ENCODE results near the gene LAX1. TPM values are rescaled to one million over a fixed set of nuclear protein-coding genes. Genes with fewer than 3 reads are reported as not detected.

Gene LAX1
- total RNA-seq, 1 experiment from 2014 or later = not detected

DNA sequence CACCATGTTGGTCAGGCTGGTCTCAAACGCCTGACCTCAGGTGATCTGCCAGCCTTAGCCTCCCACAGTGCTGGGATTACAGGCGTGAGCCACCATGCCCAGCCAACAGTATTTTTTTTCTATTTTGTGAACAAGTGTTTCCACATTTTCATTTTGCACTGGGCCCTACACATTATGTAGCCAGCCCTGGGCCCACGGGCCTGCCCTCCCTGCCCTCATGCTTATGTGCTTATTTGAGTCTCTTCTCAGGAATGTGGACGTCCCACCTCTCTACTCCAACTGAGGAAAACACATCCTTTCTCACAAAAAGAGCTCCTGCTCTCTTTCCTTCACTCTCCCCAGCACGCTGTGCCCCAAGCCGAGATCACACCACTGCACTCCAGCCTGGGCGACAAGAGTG, 17.0 kb downstream of the LAX1 start (continued):
- TF ChIP-seq, protein P1, sequence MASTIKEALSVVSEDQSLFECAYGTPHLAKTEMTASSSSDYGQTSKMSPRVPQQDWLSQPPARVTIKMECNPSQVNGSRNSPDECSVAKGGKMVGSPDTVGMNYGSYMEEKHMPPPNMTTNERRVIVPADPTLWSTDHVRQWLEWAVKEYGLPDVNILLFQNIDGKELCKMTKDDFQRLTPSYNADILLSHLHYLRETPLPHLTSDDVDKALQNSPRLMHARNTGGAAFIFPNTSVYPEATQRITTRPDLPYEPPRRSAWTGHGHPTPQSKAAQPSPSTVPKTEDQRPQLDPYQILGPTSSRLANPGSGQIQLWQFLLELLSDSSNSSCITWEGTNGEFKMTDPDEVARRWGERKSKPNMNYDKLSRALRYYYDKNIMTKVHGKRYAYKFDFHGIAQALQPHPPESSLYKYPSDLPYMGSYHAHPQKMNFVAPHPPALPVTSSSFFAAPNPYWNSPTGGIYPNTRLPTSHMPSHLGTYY (CRISPR knock-in tag; IDR thresholded peaks at IDR 0.05) = no peak
- TF ChIP-seq, protein P2, sequence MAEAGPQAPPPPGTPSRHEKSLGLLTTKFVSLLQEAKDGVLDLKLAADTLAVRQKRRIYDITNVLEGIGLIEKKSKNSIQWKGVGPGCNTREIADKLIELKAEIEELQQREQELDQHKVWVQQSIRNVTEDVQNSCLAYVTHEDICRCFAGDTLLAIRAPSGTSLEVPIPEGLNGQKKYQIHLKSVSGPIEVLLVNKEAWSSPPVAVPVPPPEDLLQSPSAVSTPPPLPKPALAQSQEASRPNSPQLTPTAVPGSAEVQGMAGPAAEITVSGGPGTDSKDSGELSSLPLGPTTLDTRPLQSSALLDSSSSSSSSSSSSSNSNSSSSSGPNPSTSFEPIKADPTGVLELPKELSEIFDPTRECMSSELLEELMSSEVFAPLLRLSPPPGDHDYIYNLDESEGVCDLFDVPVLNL (CRISPR knock-in tag; IDR thresholded peaks at IDR 0.05; ENCODE audit: borderline replicate concordance, low read depth) = no peak
- TF ChIP-seq TCF7 (CRISPR knock-in tag; IDR thresholded peaks at IDR 0.05; ENCODE audit: low read depth) (no peak), MYBL2 (CRISPR knock-in tag; IDR thresholded peaks at IDR 0.05) (no peak), NR3C1 (CRISPR knock-in tag; conservative IDR thresholded peaks at IDR 0.05; ENCODE audit: low read depth) (no peak)

DNA sequence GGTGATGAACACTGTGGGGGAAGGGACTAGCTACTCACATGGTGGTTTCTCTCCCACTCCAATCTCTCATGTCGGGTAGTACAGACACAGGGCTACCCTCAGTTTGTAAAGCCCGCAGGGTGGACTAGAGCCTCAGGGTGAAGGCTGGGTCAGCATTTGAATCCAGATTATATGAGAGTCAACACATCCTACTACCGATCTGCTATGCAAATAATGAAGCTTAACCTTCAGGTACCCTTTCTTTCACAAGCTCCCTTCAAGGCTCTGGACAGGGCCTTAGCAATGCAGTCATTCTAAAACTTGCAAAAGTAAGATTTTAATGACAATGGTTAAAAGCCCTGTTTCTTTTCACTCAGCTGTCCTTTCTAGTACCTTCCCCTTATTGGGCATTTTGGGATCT, 25.0 kb downstream of the LAX1 start:
- ChIA-PET CTCF (interaction anchor here (0.6 kb wide), 1 partner anchor 339 kb away, joined by 3 read pairs; no protein-coding TSS in a partner anchor), POLR2A (no interaction called here)
- Mint-ChIP-seq H3K4me1 (peaks cover 25% of the 10 kb centered on the region), H3K27ac (peak overlapping the region; percentile 27; the same call in 1 of the 2 replicates), H3K36me3 (no peaks in the 10 kb centered on the region), H3K27me3 (ENCODE audit: low read depth) (peaks cover 2% of the 10 kb centered on the region), H3K4me3 (no peak overlapping the region), H3K9me3 (peaks cover 8% of the 10 kb centered on the region)
- DNase-seq (ENCODE audit: low spot score) (no peak), ATAC-seq (peak; percentile 71)
- TF ChIP-seq SMAD3 (CRISPR knock-in tag; IDR thresholded peaks at IDR 0.05; ENCODE audit: borderline replicate concordance) = no peak
- TF ChIP-seq, protein P3, sequence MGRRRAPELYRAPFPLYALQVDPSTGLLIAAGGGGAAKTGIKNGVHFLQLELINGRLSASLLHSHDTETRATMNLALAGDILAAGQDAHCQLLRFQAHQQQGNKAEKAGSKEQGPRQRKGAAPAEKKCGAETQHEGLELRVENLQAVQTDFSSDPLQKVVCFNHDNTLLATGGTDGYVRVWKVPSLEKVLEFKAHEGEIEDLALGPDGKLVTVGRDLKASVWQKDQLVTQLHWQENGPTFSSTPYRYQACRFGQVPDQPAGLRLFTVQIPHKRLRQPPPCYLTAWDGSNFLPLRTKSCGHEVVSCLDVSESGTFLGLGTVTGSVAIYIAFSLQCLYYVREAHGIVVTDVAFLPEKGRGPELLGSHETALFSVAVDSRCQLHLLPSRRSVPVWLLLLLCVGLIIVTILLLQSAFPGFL (CRISPR knock-in tag; IDR thresholded peaks at IDR 0.05; ENCODE audit: borderline replicate concordance) = no peak

DNA sequence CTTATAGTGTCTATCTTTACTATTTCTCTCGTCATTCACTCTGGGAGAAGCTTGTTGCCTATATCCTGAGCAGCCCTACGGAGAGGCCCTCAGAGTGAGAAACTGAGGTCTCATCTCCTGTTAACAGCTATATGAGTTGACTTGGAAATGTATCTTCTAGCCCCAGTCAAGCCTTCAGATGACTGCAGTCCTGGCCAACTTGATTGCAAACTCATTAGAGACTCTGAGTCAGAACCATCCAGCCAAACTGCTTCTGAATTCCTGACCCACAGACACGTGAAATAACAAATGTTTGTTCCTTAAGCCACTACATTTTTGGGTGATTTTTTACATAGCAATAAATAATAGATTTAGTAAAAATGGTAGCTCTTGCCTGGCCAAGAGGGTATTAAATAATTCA, 26.5 kb downstream of the LAX1 start:
- ChIA-PET POLR2A (no interaction called here), CTCF (no interaction called here)
- Mint-ChIP-seq H3K9me3 (no peaks in the 10 kb centered on the region), H3K4me3 (no peak overlapping the region), H3K27me3 (ENCODE audit: low read depth) (peaks cover 2% of the 10 kb centered on the region; the same call in 1 of the 2 replicates), H3K27ac (no peak overlapping the region), H3K36me3 (peaks cover 4% of the 10 kb centered on the region), H3K4me1 (peaks cover 32% of the 10 kb centered on the region)
- TF ChIP-seq, protein P4, sequence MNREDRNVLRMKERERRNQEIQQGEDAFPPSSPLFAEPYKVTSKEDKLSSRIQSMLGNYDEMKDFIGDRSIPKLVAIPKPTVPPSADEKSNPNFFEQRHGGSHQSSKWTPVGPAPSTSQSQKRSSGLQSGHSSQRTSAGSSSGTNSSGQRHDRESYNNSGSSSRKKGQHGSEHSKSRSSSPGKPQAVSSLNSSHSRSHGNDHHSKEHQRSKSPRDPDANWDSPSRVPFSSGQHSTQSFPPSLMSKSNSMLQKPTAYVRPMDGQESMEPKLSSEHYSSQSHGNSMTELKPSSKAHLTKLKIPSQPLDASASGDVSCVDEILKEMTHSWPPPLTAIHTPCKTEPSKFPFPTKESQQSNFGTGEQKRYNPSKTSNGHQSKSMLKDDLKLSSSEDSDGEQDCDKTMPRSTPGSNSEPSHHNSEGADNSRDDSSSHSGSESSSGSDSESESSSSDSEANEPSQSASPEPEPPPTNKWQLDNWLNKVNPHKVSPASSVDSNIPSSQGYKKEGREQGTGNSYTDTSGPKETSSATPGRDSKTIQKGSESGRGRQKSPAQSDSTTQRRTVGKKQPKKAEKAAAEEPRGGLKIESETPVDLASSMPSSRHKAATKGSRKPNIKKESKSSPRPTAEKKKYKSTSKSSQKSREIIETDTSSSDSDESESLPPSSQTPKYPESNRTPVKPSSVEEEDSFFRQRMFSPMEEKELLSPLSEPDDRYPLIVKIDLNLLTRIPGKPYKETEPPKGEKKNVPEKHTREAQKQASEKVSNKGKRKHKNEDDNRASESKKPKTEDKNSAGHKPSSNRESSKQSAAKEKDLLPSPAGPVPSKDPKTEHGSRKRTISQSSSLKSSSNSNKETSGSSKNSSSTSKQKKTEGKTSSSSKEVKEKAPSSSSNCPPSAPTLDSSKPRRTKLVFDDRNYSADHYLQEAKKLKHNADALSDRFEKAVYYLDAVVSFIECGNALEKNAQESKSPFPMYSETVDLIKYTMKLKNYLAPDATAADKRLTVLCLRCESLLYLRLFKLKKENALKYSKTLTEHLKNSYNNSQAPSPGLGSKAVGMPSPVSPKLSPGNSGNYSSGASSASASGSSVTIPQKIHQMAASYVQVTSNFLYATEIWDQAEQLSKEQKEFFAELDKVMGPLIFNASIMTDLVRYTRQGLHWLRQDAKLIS (CRISPR knock-in tag; IDR thresholded peaks at IDR 0.05; ENCODE audit: borderline replicate concordance) = no peak
- no peak for TF ChIP-seq SMAD4 (CRISPR knock-in tag; IDR thresholded peaks at IDR 0.05)
- TF ChIP-seq, protein P5, sequence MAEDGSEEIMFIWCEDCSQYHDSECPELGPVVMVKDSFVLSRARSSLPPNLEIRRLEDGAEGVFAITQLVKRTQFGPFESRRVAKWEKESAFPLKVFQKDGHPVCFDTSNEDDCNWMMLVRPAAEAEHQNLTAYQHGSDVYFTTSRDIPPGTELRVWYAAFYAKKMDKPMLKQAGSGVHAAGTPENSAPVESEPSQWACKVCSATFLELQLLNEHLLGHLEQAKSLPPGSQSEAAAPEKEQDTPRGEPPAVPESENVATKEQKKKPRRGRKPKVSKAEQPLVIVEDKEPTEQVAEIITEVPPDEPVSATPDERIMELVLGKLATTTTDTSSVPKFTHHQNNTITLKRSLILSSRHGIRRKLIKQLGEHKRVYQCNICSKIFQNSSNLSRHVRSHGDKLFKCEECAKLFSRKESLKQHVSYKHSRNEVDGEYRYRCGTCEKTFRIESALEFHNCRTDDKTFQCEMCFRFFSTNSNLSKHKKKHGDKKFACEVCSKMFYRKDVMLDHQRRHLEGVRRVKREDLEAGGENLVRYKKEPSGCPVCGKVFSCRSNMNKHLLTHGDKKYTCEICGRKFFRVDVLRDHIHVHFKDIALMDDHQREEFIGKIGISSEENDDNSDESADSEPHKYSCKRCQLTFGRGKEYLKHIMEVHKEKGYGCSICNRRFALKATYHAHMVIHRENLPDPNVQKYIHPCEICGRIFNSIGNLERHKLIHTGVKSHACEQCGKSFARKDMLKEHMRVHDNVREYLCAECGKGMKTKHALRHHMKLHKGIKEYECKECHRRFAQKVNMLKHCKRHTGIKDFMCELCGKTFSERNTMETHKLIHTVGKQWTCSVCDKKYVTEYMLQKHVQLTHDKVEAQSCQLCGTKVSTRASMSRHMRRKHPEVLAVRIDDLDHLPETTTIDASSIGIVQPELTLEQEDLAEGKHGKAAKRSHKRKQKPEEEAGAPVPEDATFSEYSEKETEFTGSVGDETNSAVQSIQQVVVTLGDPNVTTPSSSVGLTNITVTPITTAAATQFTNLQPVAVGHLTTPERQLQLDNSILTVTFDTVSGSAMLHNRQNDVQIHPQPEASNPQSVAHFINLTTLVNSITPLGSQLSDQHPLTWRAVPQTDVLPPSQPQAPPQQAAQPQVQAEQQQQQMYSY (CRISPR knock-in tag; IDR thresholded peaks at IDR 0.05) = no peak
- DNase-seq (ENCODE audit: low spot score) (no peak), ATAC-seq (no peak)
